Measurements from ENCODE around the gene DSCAM.

DSCAM gene

DNA sequence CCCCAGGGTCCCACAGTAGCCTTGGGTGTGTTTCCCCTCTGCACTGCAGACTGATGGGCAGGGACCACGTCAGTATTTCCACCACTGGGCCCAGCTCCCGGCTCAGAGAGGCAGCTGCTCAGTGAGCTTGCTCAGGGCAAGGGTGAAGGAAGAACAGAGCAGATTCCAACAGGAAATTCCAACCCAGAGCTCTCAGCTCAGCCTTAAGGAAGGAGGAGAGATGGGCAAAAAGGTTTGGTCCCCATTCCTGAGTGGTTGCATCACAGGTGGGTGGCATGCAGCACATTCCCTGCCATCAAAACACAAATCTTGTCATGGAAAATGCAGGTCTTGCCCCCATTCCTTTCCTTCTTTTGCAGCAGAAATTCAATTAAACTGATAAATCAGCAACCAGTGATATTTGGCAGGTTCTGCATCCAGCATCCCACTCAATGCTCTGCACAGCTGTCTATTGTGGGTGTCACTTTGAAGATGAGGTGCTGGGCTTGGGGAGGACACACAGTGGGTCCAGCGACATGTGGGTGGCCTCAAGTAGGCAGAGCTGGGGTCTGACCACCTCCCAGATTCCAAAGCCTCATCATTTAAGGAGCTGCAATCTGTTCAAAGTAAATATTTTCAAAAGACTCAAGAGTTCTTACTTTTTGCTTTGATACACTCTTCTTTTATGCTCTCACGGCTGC is 315.4 kb downstream of the DSCAM start:
- FAIRE-seq = no peak

DNA sequence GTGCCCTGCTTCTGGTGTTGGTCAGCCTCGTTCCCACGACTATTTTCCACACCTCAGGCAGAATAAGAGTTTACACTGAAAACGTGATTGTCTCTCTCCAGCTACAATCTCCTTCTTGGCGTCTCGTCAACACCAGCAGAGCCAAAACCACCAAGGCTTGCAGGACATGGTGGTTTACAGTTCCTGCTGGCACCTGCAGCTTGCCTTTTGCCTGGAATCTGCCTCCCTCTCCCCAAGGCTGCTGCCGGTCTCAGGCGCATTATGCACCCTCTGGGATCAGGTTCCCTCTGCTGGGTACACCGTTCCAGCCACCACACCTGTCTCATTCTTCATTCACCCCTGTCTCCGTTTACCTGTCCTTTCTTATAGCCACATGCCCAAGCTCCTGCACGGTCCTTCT is 315.9 kb downstream of the DSCAM start:
- FAIRE-seq = no peak

DNA sequence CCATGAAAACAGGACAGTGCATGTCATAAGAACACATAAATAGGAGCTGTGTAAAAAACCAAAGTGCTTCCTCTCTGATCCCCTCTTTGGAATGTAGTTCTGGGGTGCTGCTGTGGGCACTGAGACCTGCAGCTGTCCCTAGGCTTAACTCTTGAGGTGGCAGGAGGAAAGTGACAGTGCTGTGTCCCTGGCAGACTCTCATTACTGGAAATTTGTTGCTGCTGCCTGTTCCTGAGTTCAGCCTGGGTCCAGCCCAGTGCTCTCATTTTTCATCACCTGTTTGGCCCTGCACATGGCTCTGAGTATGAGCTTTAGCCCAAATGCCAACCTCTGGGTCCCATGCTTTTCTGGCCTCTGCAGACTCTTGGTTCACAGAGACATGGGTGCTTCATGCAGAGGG is 329.3 kb downstream of the DSCAM start:
- no peak for FAIRE-seq

DNA sequence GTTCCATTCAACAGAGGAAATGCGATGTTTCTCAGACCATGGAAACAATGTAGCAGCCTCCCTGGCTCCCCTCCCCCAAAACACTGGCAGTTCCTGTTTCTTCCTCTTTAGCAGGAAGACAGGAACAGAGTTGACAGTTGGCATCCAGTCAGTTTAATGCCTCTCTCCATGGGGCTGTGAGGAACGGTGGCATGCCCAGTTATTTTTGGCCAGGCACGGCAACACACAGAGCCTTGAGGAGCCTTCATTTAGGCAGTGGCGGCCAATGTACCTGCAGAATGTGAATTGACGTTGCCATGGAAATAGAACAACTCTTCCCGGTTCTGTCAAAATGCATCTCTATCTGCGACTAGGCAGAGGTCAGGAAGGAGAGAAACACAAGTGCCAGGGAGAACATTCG is 330.6 kb downstream of the DSCAM start:
- FAIRE-seq = no peak

DNA sequence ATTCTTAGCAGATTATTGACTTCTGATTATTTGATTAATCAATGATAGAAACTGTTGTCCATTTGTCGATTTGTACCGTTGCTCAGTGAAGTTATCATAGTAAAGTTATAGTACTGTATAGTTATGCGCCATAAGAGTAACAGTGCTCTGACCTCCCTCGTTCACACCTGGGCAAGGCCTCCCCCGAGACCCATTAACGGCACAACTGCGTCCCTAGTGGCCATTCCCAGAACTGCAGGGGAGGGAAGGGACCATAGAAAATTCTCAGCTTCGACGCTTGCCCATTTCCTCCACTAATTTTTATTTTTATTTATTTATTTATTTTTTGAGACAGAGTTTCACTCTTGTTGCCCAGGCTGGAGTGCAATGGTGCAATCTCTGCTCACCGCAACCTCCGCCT is 334.4 kb downstream of the DSCAM start:
- no peak for FAIRE-seq

DNA sequence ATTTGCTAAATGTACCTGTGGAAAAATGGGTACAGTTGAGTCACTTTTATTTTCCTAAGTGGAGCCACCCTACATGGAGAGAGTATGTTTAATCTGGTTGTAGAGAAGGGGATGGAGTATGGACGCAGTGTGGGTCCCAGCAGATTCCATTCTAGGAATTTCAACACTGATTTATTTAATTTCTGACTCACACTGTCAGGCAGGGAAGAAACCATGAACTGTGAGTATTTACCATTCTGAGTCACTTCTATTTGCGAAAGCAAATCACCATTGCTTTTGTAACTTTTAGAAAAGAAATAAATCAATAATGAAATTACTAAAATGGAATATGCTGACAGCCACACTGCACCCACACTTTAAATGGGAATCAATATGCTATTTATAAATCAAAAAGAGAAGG is 339.0 kb downstream of the DSCAM start:
- no peak for FAIRE-seq

DNA sequence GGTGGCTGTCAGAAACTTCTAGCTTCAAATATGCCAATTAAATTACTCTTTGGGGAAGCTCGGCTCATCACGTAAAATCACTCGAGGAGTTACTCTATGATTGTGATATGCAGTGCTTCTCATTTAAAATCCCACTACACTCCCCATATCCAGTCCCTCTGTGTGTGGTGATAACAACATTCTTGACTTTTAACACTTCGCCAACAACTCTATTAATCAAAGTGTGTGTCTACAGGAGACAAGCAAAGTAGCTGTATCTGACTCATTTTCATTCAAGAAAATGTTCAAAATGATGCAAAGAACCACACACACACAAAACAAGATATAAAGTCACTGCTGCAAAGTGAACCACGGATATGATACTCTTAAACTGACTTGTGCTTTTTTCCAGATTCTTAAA is 341.3 kb downstream of the DSCAM start:
- FAIRE-seq = no peak

DNA sequence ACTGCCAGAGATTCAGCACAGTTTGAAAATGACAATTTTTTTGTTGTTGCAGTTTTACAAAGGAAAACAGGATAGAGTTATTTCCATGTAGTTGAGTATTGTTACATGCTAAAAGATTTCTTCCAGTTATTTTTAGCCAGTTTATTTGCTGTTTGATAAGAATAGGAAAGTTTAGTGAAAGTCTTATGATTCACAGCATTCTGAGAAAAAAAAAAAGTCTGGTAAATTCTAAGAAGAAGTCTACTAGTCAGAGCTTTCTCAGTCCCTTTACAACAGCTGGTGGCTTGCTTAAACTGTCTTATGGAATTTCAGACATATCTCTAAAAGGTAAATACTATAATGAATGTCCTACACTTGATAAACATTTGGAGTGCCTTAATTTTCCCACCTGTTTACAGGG is 341.7 kb downstream of the DSCAM start:
- no peak for FAIRE-seq

DNA sequence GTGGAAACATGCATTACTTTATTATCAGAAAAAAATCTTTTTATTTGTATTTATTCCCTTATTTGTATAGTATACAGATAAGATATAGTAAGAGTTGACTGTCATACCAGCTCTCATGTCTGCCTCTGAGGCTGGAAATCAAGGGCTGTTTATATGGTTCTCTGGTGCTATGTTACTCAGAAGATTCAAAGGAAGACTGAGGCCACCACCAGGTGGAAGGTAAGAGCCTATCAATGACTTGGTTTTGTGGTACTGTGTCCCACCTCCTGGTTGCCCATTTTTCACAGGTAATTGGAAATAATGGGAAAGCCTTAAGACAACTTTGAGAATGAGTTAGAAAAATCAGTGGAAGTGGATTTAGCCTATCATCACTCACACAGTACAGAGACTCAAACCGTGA is 342.1 kb downstream of the DSCAM start:
- FAIRE-seq = no peak

DNA sequence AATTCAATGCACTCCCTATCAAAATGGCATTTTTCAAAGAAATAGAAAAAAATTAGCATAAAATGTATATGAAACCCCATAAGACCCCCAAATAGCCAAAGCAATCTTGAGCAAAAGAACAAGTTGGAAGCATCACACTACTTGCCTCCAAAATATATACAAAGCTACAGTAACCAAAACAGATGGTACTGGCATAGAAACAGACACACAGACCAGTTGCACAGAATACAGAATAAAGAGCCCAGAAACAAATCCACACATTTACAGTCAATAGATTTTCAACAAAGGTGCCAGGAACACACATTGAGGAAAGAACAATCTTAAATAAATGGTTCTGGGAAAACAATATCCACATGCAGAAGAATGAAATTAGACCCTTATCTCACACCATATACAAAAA is 350.8 kb downstream of the DSCAM start:
- FAIRE-seq = no peak

DNA sequence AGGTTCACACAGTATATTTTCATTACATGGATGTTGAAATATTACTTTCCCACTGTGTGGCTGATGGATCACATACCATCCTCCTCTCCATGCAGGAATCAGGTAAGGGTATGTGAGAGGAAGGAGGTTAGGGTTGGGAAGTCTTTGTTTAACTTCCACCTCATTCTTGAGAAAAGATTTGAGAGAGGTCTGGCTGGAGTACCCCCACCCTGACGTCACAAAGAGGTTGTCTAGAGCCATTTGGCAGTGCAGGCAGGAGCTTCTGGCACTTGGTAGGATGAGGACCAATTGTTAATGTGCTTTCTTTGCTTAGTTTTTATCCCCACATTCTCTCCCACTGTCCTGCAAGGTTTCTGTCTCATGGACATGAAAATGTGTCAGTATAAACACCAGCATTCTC is 356.6 kb downstream of the DSCAM start:
- no peak for FAIRE-seq

DNA sequence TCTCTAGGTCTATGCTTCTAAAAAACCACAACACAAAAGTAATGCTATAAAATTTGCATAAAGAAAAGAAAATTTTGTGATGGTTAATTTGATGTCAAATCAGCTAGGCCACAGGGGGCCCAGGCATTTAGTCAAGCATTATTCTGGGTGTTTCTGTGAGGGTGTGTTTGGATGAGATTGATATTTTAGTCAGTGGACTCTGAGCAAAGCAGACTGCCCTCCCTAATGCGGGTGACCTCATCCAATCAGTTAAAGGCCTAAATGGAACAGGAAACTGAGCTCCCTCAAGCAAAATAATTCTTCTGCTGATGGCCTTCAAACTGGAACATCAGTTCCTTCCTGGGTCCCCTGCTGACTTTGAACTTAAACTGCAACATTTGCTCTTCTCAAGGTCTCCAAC is 358.0 kb downstream of the DSCAM start:
- no peak for FAIRE-seq

DNA sequence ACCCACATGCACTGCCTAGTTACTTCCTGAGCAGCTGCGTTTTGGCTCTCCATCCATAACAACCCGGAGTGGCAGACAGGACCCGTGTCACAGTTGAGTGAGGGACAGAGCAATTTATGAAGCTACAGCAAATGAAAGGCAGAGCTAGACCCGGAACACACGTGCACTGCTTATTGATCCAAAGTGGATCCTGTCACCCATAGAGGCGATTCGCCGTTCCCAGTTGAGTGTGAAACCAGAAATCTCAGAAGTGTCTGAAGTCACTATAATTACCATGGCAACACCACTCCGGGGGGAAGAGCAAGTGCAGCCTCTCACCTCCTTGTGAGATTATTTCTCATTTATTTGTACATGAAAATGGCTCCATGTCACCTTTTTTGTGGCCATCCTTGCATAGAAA is 365.2 kb downstream of the DSCAM start:
- FAIRE-seq = no peak

DNA sequence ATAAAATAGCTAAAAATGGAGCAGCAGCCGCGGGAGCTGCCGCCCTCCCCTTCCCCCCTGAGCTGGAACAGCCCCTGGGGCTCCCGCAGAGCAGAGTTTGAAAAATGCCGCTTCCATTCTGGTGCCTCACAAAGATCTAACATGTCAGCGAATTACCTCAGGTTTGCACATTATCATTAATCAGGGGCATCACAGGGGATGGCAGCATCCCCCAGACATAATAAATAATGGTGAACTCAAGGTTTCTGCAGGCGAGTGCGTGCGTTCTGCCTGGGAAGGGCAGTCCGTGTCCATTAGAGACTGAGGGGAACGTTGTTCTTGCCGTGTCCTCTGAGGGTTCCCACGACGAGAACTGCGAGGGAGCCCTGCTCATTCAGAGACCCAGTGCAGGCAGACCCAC is 372.4 kb downstream of the DSCAM start:
- no peak for FAIRE-seq

DNA sequence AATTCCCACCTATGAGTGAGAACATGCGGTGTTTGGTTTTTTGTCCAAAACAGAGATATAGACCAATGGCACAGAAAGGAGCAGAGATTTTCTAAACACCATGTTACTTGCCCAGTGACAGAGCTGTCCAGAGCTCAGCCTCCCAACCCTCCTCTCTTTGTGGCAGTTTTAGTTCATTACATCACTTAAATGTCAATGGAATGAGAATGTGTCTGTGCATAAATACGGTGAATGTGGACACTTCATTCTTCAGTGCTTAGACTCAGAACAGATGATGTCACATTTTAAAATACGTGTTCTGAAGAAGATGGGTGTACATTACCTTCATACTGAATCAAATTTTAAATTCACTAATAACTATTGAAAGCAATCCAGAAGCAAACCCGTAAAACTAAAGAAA is 374.9 kb downstream of the DSCAM start:
- no peak for FAIRE-seq

DNA sequence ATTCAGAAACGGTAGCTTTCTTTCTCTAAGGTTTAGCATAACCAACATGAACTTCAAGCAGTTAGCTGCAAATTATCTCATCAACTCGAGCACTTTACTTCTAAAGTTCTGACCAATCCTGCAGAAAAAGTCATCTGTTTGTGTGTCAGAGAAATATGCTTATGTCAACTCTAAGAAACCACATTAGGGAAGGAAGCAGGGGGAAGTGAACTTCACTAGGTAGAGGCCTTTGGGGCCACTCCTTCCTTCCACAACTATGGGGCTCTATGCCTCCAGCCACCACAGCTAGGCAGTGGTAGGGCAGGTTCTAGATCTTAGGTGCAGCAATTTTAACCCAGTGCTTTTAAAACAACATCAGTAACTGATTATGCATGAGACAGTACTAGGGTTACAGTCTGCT is 375.9 kb downstream of the DSCAM start:
- FAIRE-seq = no peak

DNA sequence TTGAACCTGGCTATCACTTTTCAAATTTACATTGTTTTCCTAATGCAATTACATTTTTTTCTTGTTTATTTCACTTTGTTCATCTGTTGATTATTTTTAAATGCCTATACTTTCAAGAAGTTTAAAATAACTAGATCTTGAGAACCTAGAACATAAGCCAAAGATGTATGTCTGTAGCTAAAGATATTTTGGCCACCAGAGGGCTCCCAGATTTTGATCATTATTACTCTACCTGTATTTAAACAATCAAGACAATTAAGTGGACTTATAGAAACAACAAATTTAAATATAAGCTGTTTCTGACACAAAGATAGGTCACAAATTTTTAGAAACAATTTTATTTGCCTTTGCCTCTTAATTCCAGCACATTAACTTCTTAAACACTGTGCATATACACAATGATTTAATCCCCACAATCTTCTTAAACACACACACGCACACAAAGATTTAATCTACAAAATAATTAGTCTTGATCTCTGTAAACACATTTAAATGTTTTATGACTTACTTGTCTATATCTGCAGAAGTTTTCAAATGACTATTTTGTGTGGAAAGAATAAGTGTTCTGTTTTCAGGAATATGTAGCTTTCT is 380.0 kb downstream of the DSCAM start:
- no peak for FAIRE-seq

DNA sequence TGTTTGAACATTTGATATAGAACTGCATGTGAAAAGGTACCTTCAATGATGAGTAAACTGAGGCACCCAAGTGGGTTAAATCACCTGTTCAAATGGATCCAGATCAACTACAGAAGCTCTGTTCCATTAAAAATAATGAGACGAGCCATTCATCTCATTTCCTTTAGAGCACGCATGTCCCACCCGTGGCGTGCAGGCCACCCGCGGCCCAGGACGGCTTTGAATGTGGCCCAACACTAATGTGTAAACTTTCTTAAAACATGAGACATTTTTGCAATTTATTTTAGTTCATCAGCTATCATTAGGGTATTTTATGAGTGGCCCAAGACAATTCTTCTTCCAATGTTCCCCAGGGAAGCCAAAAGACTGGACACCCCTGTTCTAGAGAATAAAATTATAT is 381.6 kb downstream of the DSCAM start:
- no peak for FAIRE-seq

DNA sequence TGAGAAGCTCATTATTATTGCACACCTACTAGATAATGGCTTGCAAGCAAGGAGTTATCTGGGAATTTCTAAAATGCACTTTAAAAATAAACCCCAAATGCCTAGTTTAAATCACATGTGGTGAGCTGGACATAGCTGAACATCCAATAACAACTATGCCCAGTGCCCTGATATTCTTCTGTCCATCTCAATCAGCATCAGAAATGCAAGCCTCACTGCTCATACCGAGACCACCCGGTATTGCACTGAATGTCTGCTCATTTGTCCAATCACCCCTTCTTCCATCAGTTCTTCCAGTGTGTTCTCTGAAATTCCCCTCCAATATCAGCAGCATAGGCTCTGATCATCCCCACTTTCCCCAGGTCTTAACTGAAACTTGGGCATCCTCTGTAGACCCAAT is 383.8 kb downstream of the DSCAM start:
- FAIRE-seq = no peak

DNA sequence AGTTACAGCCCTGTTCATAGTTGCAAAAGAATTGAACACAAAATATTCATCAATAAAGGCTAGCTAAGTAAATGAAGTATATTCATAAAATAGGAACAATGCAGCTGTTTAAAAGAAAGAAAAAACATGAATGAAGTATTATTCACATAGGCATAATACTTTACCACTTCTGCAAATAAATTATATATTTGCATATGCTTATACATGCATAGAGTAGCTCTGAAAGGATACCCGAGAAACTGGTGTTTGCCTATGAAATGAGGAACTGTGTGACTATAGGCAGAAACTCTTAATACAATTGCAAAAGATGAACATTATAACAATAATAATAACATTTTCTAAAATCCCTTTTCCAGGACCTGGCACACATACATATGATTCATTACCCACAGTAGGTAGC is 385.9 kb downstream of the DSCAM start:
- FAIRE-seq = no peak

DNA sequence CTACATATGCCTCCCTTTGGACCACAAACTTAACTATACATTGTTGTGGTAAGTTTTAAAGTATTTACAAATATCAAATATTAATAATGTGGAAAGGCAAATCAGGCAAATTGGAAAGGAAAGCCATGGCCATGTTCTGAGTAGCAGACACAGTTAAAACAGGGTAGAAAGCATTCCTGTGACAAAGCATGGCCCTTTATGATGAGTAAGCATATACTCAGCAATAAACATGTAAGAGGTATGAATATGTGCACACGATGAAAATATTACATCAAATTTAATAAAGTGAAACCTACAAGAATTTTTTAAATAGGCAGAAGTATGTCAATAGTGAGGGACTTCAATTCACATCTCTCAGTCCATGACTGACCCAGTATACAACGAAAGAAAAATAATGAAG is 389.2 kb downstream of the DSCAM start:
- no peak for FAIRE-seq

DNA sequence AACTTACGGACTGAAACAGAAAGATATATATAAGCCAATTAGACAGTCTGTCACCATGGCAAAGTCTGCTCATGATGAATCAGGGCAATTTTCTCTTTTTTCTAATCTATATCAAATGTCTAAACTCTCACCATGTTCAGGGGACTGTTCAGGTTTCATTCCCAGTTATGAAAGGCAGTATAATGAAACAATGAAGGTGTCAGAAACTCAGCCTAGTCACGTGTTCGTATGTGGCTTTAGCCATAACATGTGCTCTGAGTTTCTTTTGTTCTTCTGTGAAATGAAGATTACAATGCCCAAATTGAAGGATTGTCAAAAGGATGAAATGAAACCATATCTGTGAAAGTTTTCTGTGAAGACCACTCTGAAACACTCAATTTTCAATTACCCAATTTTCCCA is 392.9 kb downstream of the DSCAM start:
- no peak for FAIRE-seq

DNA sequence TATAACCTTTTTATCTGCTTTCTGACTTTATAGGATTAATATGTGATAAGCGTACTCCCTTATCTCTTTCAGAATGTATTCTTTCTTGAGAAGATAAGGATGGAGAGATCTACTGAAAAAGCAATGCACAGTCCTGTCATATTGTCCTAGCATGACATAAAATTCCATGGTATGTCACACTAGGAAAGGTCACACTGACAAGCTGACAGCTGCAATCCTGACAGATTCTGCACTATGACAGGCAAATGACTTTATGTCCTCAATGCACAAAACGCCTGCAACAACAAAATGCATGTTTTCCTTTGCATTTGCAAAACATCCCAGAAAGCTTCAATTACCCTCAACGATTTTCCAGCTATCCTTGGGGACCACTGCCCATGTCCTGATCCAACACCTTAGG is 393.8 kb downstream of the DSCAM start:
- no peak for FAIRE-seq

DNA sequence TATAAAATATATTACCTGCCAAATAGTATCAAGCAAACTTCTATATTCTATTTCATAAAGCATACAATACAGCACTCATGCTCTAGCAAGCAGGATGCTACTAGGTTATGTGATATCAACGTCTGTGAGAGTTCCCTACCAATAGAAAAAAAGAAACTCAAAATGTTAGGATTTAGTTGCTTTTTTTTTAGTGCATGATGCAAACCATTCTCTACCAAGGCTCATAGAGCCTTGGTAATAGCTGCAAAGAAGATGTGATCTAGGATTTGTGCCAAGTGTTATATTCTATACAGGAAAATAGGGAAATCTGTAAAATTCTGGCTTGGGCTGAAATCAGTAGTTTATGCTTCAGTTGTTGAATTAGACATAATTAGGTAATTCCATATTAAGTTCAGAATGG is 394.4 kb downstream of the DSCAM start:
- FAIRE-seq = no peak

DNA sequence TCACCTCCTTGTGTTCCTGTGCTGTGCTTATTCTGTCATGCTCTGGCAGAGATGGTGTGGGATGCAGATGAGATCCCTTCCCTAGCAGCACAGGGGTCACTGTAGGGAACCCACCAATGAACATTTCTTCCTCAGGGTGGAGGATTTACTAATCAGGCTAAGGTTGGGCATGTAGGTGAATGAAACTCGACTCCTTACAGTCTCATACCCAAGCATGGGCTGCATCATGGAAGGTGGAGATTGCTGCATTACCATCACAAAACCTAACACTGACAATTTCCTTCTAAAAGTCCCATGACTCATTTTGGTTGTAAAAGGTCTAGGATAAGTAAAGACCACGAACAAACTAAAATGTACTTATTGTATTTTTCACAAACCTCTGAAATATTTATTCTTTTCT is 399.9 kb downstream of the DSCAM start:
- no peak for FAIRE-seq
